ENCODE results near the gene CD93.

Gene CD93

GRCh38 chr20:23115822-23116221, 29.7 kb upstream of the CD93 start:
- no peak for TF ChIP-seq CTCF (conservative IDR thresholded peaks at IDR 0.05; ENCODE audit: control insufficient read depth, insufficient read depth, low read depth, low read length)
- peak; percentile 12 for DNase-seq (ENCODE audit: low read depth)
- no peak overlapping the region for H3K4me3 ChIP-seq (ENCODE audit: control insufficient read depth, low read depth, low read length)

GRCh38 chr20:23114448-23115082, 28.4 kb upstream of the CD93 start:
- TF ChIP-seq CTCF (conservative IDR thresholded peaks at IDR 0.05; ENCODE audit: control insufficient read depth, insufficient read depth, low read depth, low read length) = no peak
- DNase-seq (ENCODE audit: low read depth) = no peak
- no peak overlapping the region for H3K4me3 ChIP-seq (ENCODE audit: control insufficient read depth, low read depth, low read length)

GRCh38 chr20:23114018-23114417, 27.9 kb upstream of the CD93 start:
- DNase-seq (ENCODE audit: low read depth) = no peak
- no peak overlapping the region for H3K4me3 ChIP-seq (ENCODE audit: control insufficient read depth, low read depth, low read length)
- no peak for TF ChIP-seq CTCF (conservative IDR thresholded peaks at IDR 0.05; ENCODE audit: control insufficient read depth, insufficient read depth, low read depth, low read length)

- DNase-seq (ENCODE audit: low read depth) = no peak
- no peak for TF ChIP-seq CTCF (conservative IDR thresholded peaks at IDR 0.05; ENCODE audit: control insufficient read depth, insufficient read depth, low read depth, low read length)
- H3K4me3 ChIP-seq (ENCODE audit: control insufficient read depth, low read depth, low read length) = no peak overlapping the region
Observed at GRCh38 chr20:23112595-23112994, 26.5 kb upstream of the CD93 start.

- DNase-seq (ENCODE audit: low read depth) = no peak
- no peak overlapping the region for H3K4me3 ChIP-seq (ENCODE audit: control insufficient read depth, low read depth, low read length)
- TF ChIP-seq CTCF (conservative IDR thresholded peaks at IDR 0.05; ENCODE audit: control insufficient read depth, insufficient read depth, low read depth, low read length) = no peak
Observed at GRCh38 chr20:23111944-23112342, 25.8 kb upstream of the CD93 start.

GRCh38 chr20:23111307-23111943, 25.3 kb upstream of the CD93 start:
- no peak for TF ChIP-seq CTCF (conservative IDR thresholded peaks at IDR 0.05; ENCODE audit: control insufficient read depth, insufficient read depth, low read depth, low read length)
- DNase-seq (ENCODE audit: low read depth) = no peak
- no peak overlapping the region for H3K4me3 ChIP-seq (ENCODE audit: control insufficient read depth, low read depth, low read length)

All from fibroblast of mammary gland (primary cell).